Activated T-helper 9 cell treated with anti-CD3 and anti-CD28 coated beads, Interleukin-2, amount 50 U/mL, for 16 hours (primary cell): ENCODE data around the gene CRTC3.
"Not testable (repeated sequence)": the region's sequence is repeated elsewhere in the genome, so short reads cannot be mapped to it uniquely, and the experiment has no call there.

ENCODE experiments used
- DNase-seq: peaks from one replicate; pipeline ENCODE4 v3.0.0-alpha.2; 2020; ENCODE audit warnings: low read depth

The CRTC3 gene

GRCh38 chr15:90677807-90678790 is 148.4 kb downstream of the CRTC3 start:
- no peak for DNase-seq

GRCh38 chr15:90679959-90680358 is 150.2 kb downstream of the CRTC3 start:
- DNase-seq, result no peak

- no peak for DNase-seq
Observed at GRCh38 chr15:90680371-90680935, 150.7 kb downstream of the CRTC3 start.

DNA sequence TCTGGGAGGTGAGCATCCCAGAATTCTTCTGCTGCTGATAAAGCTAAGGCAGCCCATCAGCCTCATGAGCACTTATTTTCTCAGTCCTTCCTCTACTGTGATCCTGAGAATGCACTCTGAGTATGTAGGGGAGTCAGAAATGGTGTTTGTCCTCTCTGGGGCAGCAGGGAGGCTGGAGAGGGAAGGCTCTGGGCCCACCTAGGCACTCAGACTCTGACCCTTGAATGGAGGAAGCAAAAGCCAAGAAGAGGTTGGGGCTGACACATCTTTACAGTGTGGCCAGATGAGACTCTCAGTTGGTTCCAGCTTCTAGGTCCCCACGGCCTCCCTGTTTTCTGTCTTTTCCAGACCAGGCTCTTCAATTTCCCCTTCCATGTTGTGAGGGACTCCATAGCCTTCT is 151.3 kb downstream of the CRTC3 start:
- no peak for DNase-seq

DNA sequence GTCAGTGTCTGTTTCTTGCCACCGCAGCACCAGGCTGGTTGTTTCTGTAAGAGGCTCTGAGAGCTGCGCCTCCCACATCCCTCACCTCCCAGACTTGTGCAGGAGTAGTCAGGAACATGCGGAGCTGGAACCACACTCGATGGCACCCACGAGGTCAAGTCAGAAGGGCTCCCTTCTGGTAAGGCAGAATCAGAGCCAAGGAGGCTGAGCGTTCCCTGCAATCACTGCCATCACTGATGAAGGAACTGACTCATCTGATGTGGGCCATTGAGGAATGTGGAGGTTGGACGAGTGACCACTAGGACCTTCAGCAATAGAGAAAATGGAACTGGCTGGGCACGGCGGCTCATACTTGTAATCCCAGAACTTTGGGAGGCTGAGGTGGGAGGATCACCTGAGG is 151.8 kb downstream of the CRTC3 start:
- no peak for DNase-seq

GRCh38 chr15:90683371-90683770 is 153.6 kb downstream of the CRTC3 start:
- no peak for DNase-seq

DNA sequence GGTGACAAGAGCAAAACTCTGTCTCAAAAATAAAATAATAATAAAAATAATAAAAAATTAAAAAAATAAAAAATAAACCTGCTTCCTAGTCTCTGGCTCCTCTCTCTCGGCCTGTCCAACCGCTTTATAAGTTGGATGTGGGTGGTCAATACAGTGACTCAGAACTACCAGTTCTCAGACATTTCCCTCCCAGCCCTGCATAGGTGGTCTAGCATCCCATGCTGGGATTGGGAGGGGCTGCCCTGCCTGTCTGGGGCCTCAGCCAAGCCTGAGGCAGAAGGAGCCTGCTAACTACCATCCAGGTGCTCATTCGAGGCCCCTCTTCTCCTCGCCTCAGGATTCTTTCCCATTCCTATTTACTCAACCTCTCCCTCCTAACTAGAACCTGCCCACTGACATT is 154.2 kb downstream of the CRTC3 start:
- DNase-seq, result no peak

GRCh38 chr15:90684281-90684680 is 154.6 kb downstream of the CRTC3 start:
- no peak for DNase-seq

- no peak for DNase-seq
Observed at GRCh38 chr15:90685591-90686434, 156.1 kb downstream of the CRTC3 start.

DNA sequence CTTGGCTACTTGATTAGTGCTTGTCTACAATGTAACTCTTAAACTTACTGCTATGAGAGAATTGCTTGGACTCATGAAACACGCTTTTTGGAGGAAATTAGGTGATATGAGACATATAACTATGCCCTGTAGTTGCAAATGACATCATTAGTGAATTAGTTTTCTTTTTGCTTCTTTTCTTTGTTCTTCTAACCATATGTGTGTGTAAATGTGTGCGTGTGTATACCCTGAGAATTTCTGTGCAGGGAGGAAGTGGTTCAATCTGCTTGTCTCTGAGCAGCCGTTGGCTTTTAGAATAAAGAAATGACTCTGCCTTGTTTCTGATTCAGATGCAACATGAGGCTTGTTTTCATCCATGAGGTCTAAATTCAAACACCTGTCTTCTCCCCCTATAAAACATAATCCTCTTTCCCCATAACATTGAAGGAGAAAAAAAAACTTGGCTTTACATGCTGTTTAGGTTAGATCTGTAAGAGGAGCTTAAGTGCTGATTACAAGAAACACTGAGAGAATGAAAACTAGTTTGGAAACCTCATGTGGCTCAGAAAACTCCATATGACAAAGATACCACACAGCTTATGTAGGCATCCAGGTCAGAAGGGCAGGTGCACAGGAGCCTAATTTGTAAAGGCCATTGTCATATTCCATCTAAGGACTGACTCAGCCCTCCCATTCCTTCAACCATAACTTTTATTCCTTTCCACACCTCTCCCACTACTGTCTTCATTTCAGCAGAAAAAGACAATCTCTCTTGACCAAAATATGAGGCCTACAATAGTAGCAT is 156.9 kb downstream of the CRTC3 start:
- DNase-seq, result no peak

DNA sequence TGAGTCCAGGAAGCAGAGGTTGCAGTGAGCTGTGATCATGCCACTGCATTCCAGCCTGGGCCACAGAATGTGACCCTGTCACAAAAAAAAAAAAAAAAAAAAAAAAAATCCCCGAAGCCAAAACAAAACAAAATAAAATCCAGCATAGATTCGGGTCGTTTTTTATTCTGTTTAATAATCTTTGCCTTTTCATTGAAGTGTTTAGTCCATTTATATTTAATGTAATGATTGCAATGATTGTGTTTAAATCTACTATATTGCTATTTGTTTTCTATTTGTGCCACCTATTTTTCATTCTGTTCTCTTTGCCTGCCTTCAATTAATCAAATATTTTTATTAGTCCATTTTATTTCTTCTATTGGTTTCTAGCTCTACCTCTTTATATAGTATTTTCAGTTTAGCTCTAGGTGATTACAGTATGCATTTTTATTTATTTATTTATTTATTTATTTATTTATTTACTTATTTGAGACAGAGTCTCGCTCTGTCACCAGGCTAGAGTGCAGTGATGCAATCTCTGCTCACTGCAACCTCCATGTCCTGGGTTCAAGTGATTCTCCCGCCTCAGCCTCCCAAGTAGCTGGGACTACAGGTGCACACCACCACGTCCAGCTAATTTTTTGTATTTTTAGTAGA is 159.7 kb downstream of the CRTC3 start:
- DNase-seq, result not testable (repeated sequence)

DNA sequence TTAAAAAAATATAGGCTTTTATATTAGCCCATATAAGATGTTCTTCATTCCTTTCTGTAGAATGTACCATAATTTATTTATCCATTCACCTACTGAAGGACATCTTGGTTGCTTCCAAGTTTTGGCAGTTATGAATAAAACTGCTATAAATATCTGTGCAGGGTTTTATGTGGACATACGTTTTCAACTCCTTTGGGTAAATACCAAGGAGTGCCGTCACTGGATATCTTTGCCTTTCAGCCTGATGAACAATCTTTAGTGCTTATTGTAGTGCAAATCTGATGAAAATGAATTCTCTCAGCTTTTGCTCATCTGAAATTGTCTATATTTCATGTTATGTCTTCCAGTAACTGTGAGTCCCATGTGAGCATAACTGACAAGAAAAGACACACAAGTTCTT is 160.9 kb downstream of the CRTC3 start:
- DNase-seq, result no peak

DNA sequence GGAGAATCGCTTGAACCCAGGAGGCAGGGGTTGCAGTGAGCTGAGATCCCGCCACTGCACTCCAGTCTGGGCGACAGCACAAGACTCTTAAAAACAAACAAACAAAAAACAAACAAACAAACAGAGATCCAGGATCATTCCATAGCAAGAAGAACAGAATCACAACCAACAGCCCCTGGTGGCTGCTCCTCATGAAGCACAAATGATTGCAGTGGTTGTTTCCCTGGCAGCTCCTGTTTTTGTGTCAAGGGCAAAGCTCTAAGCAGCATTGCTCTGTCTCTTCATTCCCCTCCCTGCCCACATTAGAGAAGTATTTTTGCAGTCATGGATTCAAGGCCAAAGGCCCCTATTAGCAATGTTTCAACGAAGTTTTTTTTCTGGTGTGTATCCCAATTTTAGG is 161.6 kb downstream of the CRTC3 start:
- no peak for DNase-seq

DNA sequence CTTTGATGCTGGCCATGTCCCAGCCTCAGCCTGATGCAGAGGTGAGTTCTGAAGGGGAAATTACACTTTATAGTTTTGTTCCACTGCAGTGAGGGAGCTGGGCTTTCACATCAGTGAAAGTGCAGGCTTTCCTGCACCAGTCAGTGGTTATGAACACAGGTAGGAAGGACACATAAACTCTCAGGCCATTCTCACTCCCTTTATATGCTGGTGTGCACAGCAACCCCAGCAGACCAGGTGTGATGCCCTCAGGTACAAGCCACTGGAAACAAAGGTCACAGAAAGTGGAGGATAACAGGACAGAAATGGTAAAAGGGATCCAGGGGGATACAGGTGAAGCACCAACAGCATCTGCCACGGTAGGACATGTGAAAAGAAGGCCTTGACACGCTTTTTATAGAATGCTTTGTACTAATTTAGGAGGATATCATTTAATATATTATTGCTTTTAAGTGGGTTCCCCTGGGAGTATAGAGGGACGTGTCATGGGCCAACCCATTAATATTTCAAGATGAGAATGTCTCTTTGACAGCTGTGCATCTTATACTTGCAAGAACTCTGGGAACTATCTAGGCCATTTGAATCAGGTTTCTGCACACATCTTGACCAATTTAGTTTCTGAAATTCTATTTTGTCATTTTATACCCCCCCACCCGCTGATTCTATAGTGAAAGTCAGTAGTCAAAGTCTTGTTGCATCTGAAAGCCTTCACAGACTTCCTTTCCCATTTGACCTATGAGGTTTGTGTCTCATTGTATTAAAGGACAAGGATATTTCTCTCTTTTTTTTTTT is 162.5 kb downstream of the CRTC3 start:
- DNase-seq, result no peak
